ENCODE results near the gene SERTAD1.

DNA sequence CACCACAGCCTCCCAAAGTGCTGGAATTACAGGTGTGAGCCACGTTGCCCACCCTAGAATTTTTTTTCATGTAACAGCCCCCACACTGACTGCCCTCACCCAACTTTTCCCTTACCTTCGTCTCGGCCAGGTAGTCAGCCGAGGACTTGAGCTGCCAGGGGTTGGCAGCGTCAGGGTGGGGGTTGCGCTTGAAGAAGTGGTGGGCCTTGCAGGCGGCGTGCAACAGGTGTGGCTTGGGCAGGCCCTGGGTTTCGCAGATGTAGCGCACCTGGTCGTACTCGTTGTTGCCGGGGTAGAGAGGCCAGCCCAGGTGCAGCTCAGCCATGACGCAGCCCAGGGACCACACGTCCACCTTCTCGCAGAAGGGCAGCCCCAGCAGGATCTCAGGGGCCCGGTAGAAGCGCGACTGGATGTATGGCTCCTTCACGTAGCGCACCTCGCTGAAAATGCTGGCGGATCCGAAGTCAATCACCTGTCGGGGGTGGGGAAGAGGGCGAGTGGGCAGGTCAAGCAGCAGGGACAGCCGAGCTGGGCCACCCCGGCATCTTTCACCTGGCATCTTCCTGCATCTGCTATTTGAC is 42.0 kb downstream of the SERTAD1 start:
- no peak for TF ChIP-seq GATA2 (IDR thresholded peaks at IDR 0.05; ENCODE audit: low read depth, low read length)
- TF ChIP-seq GATA3 (IDR thresholded peaks at IDR 0.05; ENCODE audit: low read depth, low read length): no peak
